Measurements from ENCODE around the gene RUNX3. TPM values are rescaled to one million over a fixed set of nuclear protein-coding genes. Genes with fewer than 3 reads are reported as not detected.

RUNX3 gene
- polyA plus RNA-seq, 3 donors: 4.4 to 27.9 (median 6.7) TPM

DNA sequence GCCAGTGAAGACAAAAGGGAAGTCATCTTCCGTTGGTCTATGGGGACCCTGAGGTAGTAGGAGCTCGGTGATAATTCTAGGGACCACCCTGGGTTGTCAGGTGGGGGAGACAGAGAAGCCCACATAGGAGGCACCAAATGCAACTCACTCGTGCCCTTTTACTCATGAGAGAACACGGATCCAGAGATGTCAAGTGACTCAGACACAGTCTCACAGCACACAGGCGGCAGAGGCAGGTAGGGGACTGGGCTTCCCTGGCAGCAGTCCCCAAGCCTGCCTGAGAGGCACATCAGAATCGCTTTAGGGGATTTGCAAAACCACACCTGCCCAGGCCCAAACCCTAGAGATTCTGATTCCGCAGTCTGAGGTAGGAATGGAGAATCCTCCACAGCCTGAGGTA lies 31.3 kb upstream of the RUNX3 start:
- no peak overlapping the region for H3K4me3 Mint-ChIP-seq
- Histone ChIP-seq H3K9me3 (replicated peaks in 1 of 2; ENCODE audit: control insufficient read depth in 1 of 2, insufficient read depth in 1 of 2, low read length in 2 of 2) (no peaks in the 10 kb centered on the region), H3K79me2 (ENCODE audit: insufficient read depth, low read length) (no peaks in the 10 kb centered on the region), H3K4me3 (replicated peaks in 1 of 3; ENCODE audit: low read depth in 2 of 3, low read length in 3 of 3) (no peak overlapping the region), H4K20me1 (ENCODE audit: insufficient read depth, low read length) (no peaks in the 10 kb centered on the region), H3K9ac (ENCODE audit: insufficient read depth, low read length, poor library complexity, severe bottlenecking) (no peak overlapping the region), H3K27ac (ENCODE audit: low read depth in 1 of 2, low read length in 2 of 2) (no peak overlapping the region), H3K4me2 (replicated peaks; ENCODE audit: extremely low read depth, low read length, poor library complexity, severe bottlenecking) (no peak overlapping the region), H2AFZ (ENCODE audit: insufficient read depth, low read depth, low read length, poor library complexity, severe bottlenecking) (no peak overlapping the region), H3K4me1 (ENCODE audit: control insufficient read depth in 1 of 2, insufficient read depth in 2 of 2, low read length in 2 of 2) (peaks cover 49 to 51% of the 10 kb centered on the region in 2 donors), H3K36me3 (replicated peaks in 1 of 2; ENCODE audit: control insufficient read depth in 1 of 2, insufficient read depth in 2 of 2, low read length in 2 of 2) (no peaks in the 10 kb centered on the region), H3K27me3 (ENCODE audit: control insufficient read depth in 2 of 2, insufficient read depth in 2 of 2, low read length in 2 of 2) (no peaks in the 10 kb centered on the region)
- DNase-seq: no peak
- H3K36me3 Mint-ChIP-seq: peaks cover 0 to 4% of the 10 kb centered on the region in 2 donors
- peaks cover 44% of the 10 kb centered on the region for H3K4me1 Mint-ChIP-seq
- intact Hi-C loops (cut with micrococcal nuclease): no loop called here
- H3K9me3 Mint-ChIP-seq: peaks cover 0 to 2% (median 0%) of the 10 kb centered on the region in 7 donors
- TF ChIP-seq, protein P1, sequence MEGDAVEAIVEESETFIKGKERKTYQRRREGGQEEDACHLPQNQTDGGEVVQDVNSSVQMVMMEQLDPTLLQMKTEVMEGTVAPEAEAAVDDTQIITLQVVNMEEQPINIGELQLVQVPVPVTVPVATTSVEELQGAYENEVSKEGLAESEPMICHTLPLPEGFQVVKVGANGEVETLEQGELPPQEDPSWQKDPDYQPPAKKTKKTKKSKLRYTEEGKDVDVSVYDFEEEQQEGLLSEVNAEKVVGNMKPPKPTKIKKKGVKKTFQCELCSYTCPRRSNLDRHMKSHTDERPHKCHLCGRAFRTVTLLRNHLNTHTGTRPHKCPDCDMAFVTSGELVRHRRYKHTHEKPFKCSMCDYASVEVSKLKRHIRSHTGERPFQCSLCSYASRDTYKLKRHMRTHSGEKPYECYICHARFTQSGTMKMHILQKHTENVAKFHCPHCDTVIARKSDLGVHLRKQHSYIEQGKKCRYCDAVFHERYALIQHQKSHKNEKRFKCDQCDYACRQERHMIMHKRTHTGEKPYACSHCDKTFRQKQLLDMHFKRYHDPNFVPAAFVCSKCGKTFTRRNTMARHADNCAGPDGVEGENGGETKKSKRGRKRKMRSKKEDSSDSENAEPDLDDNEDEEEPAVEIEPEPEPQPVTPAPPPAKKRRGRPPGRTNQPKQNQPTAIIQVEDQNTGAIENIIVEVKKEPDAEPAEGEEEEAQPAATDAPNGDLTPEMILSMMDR (IDR thresholded peaks at IDR 0.05): no peak
- WGBS (ENCODE audit: insufficient coverage): 89% methylated on average over 4 of the region's 7 CpGs
- no peak overlapping the region for H3K27ac Mint-ChIP-seq
- peaks cover 2 to 14% (median 6%) of the 10 kb centered on the region in 3 donors for H3K27me3 Mint-ChIP-seq (ENCODE audit: low read depth in 3 of 3)

DNA sequence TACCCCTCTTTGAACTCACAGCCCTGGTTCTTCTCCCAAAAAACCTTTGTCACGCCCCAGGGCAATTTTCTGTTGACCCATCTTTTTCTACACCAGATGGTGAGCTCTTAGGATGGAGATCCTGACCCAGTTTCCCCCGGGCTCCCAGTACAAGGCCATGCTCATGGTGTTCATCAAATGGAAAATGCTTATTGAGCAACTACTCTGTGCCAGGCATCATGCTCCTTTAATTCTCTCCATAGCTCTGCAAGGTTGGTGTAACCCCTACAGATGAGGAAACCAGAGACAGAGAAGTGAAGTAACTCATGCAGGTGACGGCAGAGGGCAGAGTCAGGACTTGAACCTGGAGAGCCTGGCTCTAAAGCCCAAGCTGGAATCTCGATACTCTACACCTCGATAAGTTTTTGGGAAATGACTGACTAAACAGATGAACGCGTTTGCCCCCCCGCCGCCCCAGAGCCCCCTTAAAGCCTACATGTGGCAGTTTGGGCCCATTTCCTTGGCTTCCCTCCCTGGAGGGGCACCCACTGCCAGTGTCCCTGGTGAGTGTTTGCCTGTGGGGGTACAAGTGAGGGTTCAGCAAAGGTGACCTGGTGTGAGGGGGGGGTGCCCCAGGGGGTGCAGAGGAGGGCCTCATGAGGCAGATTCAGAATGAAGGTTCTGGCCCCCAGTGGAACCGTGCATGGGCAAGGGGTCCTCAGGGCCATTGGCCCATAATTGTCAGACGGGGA lies 30.2 kb upstream of the RUNX3 start:
- Mint-ChIP-seq H3K4me1 (peaks cover 44% of the 10 kb centered on the region), H3K27ac (peak overlapping the region in 1 of 7 donors; percentile 34), H3K36me3 (peaks cover 0 to 5% of the 10 kb centered on the region in 2 donors), H3K27me3 (ENCODE audit: low read depth in 3 of 3) (peaks cover 2 to 14% (median 6%) of the 10 kb centered on the region in 3 donors), H3K4me3 (no peak overlapping the region), H3K9me3 (peaks cover 0 to 2% (median 0%) of the 10 kb centered on the region in 7 donors)
- intact Hi-C loops (cut with micrococcal nuclease): no loop called here
- Histone ChIP-seq H3K79me2 (ENCODE audit: insufficient read depth, low read length) (no peaks in the 10 kb centered on the region), H2AFZ (ENCODE audit: insufficient read depth, low read depth, low read length, poor library complexity, severe bottlenecking) (no peak overlapping the region), H3K9me3 (replicated peaks in 1 of 2; ENCODE audit: control insufficient read depth in 1 of 2, insufficient read depth in 1 of 2, low read length in 2 of 2) (no peaks in the 10 kb centered on the region), H3K4me1 (ENCODE audit: control insufficient read depth in 1 of 2, insufficient read depth in 2 of 2, low read length in 2 of 2) (peaks cover 49 to 51% of the 10 kb centered on the region in 2 donors), H3K9ac (ENCODE audit: insufficient read depth, low read length, poor library complexity, severe bottlenecking) (no peak overlapping the region), H3K27me3 (ENCODE audit: control insufficient read depth in 2 of 2, insufficient read depth in 2 of 2, low read length in 2 of 2) (no peaks in the 10 kb centered on the region), H4K20me1 (ENCODE audit: insufficient read depth, low read length) (no peaks in the 10 kb centered on the region), H3K4me3 (replicated peaks in 1 of 3; ENCODE audit: low read depth in 2 of 3, low read length in 3 of 3) (no peak overlapping the region), H3K36me3 (replicated peaks in 1 of 2; ENCODE audit: control insufficient read depth in 1 of 2, insufficient read depth in 2 of 2, low read length in 2 of 2) (no peaks in the 10 kb centered on the region), H3K27ac (ENCODE audit: low read depth in 1 of 2, low read length in 2 of 2) (no peak overlapping the region), H3K4me2 (replicated peaks; ENCODE audit: extremely low read depth, low read length, poor library complexity, severe bottlenecking) (no peak overlapping the region)
- WGBS (ENCODE audit: insufficient coverage): 84% methylated on average over 4 of the region's 11 CpGs
- no peak for DNase-seq
- TF ChIP-seq, protein P1 (IDR thresholded peaks at IDR 0.05): no peak
